GM12878 (cell line): Measurements from ENCODE around the gene TXNDC17. TPM values are rescaled to one million over a fixed set of nuclear protein-coding genes. Genes with fewer than 3 reads are reported as not detected.

ENCODE experiments used
- ATAC-seq: fragments of 200-7000 bp; cut with Tn5 transposase; 3 replicates; pipeline ENCODE4 v1.9.1; 2020; ENCODE audit warnings: mild to moderate bottlenecking, moderate library complexity
- BruUV-seq: library from RNA; stranded (reverse); fragments of 400-500 nt; replicated peaks from 2 replicates; lab custom pipeline; 2021; lab: Mats Ljungman, UMichigan
- CTCF ChIA-PET: fragments of 300-600 bp; sonication (Branson Sonifier 250); formaldehyde crosslinking; extraction: SDS; loops from one replicate; lab custom pipeline; 2021; ENCODE audit warnings: inconsistent platforms; lab: Yijun Ruan, JAX
- POLR2A ChIA-PET: fragments of 350-600 bp; formaldehyde crosslinking; extraction: SDS; loops from one replicate; lab custom pipeline; 2021; ENCODE audit warnings: inconsistent platforms; lab: Charles Lee
- RAD21 ChIA-PET: fragments of 300-600 bp; sonication (Branson Sonifier 250); formaldehyde crosslinking; loops from one replicate; lab custom pipeline; 2023; ENCODE audit warnings: antibody characterized with exemption; ENCODE audit not compliant: unreplicated experiment; lab: Charles Lee
- SMC1A ChIA-PET: fragments of 300-600 bp; sonication (Branson Sonifier 250); formaldehyde crosslinking; loops from one replicate; lab custom pipeline; 2023; ENCODE audit not compliant: unreplicated experiment, uncharacterized antibody; lab: Charles Lee
- DNase-seq: peaks from one replicate; pipeline ENCODE4 v3.0.0-alpha.2; 2011; ENCODE audit warnings: low read depth, low spot score
- FAIRE-seq: peaks from 3 replicates; lab custom pipeline; 2011; peaks lifted over from hg19 to GRCh38; lab: Jason Lieb, UNC
- H2AFZ ChIP-seq: 2 replicates; pipeline ENCODE4 v1.6.0; 2011; ENCODE audit warnings: low read depth, low read length, control low read depth; ENCODE audit not compliant: control insufficient read depth
- H3K27ac ChIP-seq: 2 replicates; pipeline ENCODE4 v1.5.1; 2011; ENCODE audit warnings: control low read depth; ENCODE audit not compliant: control insufficient read depth, insufficient read depth
- H3K27me3 ChIP-seq, 2 experiments: replicated peaks in 1 of 2; 2 replicates each; pipeline versions ENCODE4 v1.6.0 to v1.6.1; 2011; ENCODE audit warnings: low read length in 1 of 2; ENCODE audit not compliant: control insufficient read depth in 2 of 2, insufficient read depth in 2 of 2
- H3K36me3 ChIP-seq, 2 experiments: 2 replicates each; pipeline ENCODE4 v1.5.1; 2011; ENCODE audit warnings: low read length in 1 of 2; ENCODE audit not compliant: control insufficient read depth in 2 of 2, insufficient read depth in 2 of 2
- H3K4me1 ChIP-seq: 2 replicates; pipeline ENCODE4 v1.6.1; 2011; ENCODE audit warnings: mild to moderate bottlenecking, low read length, moderate library complexity, mixed read lengths; ENCODE audit not compliant: control insufficient read depth, insufficient read depth
- H3K4me2 ChIP-seq: 2 replicates; pipeline ENCODE4 v1.6.0; 2011; ENCODE audit warnings: control low read depth; ENCODE audit not compliant: control insufficient read depth, insufficient read depth
- H3K4me3 ChIP-seq: fragments of 200-600 bp; sonication (generic); 2 replicates; pipeline ENCODE4 v1.5.1; 2016
- H3K79me2 ChIP-seq: 2 replicates; pipeline ENCODE4 v1.6.0; 2011; ENCODE audit warnings: low read length; ENCODE audit not compliant: control insufficient read depth, insufficient read depth
- H3K9ac ChIP-seq: 2 replicates; pipeline ENCODE4 v1.8.0; 2011; ENCODE audit warnings: low read length, control low read depth, mixed read lengths; ENCODE audit not compliant: control insufficient read depth, insufficient read depth
- H3K9me3 ChIP-seq: replicated peaks from 3 replicates; pipeline ENCODE4 v1.5.1; 2011; ENCODE audit warnings: mild to moderate bottlenecking, low read length; ENCODE audit not compliant: control insufficient read depth, insufficient read depth
- H4K20me1 ChIP-seq: 2 replicates; pipeline ENCODE4 v1.6.0; 2011; ENCODE audit not compliant: control insufficient read depth, insufficient read depth
- BCL11A ChIP-seq: IDR thresholded peaks from 2 replicates; pipeline ENCODE4 v1.6.1; 2011; ENCODE audit warnings: low read depth, low read length
- CBX5 ChIP-seq: sonication (generic); IDR thresholded peaks from 2 replicates; pipeline ENCODE4 v1.6.1; 2016; ENCODE audit warnings: low read depth, moderate library complexity, mild to moderate bottlenecking, inconsistent platforms
- CREB1 ChIP-seq: IDR thresholded peaks from 2 replicates; pipeline ENCODE4 v1.6.1; 2012; ENCODE audit warnings: low read depth, mild to moderate bottlenecking, inconsistent platforms
- CTCF ChIP-seq, 3 experiments: IDR thresholded peaks in 2 of 3; conservative IDR thresholded peaks in 1 of 3; 2 replicates each; pipeline ENCODE4 v1.5.1; 2011; ENCODE audit warnings: low read depth in 3 of 3, low read length in 3 of 3, mild to moderate bottlenecking in 3 of 3, control low read depth in 2 of 3, moderate library complexity in 2 of 3, inconsistent platforms in 1 of 3, mixed read lengths in 1 of 3; ENCODE audit not compliant: control insufficient read depth in 2 of 3, insufficient read depth in 1 of 3; ENCODE audit errors: extremely low read depth in 1 of 3
- EP300 ChIP-seq, 2 experiments: fragments of 150-350 bp in 1 of 2; IDR thresholded peaks; 2 replicates each; pipeline ENCODE4 v1.6.1; 2011 to 2012; ENCODE audit warnings: low read depth in 2 of 2, low read length in 2 of 2, borderline replicate concordance in 1 of 2, improper control_type of control experiment in 1 of 2, inconsistent platforms in 1 of 2; ENCODE audit not compliant: control insufficient read depth in 1 of 2
- EZH2 ChIP-seq: IDR thresholded peaks from 2 replicates; pipeline ENCODE4 v1.6.1; 2012; ENCODE audit warnings: low read depth, mild to moderate bottlenecking, control low read depth, inconsistent platforms, low read length, borderline replicate concordance; ENCODE audit not compliant: control insufficient read depth
- JUND ChIP-seq: IDR thresholded peaks from 2 replicates; pipeline ENCODE4 v1.6.1; 2012; ENCODE audit warnings: low read depth, mild to moderate bottlenecking, low read length, improper control_type of control experiment, moderate library complexity
- KDM1A ChIP-seq: fragments of 200-600 bp; sonication (generic); IDR thresholded peaks from 2 replicates; pipeline ENCODE4 v1.6.1; 2016; ENCODE audit warnings: borderline replicate concordance
- MTA3 ChIP-seq: IDR thresholded peaks from 2 replicates; pipeline ENCODE4 v1.6.1; 2012; ENCODE audit warnings: low read length, inconsistent platforms, borderline replicate concordance
- NFXL1 ChIP-seq: fragments of 450-650 bp; IDR thresholded peaks from 2 replicates; pipeline ENCODE4 v1.6.1; 2017; ENCODE audit warnings: antibody characterized with exemption, mild to moderate bottlenecking, borderline replicate concordance
- PML ChIP-seq: IDR thresholded peaks from 2 replicates; pipeline ENCODE4 v1.6.1; 2012; ENCODE audit warnings: low read length, inconsistent platforms
- POLR2AphosphoS5 ChIP-seq: IDR thresholded peaks from 2 replicates; pipeline ENCODE4 v1.6.1; 2011; ENCODE audit warnings: mild to moderate bottlenecking, low read length, inconsistent platforms
- SMAD5 ChIP-seq: IDR thresholded peaks from 2 replicates; pipeline ENCODE4 v1.6.1; 2016; ENCODE audit warnings: antibody characterized with exemption, low read depth
- TCF12 ChIP-seq: IDR thresholded peaks from 2 replicates; pipeline ENCODE4 v1.6.1; 2011; ENCODE audit warnings: low read depth, mild to moderate bottlenecking, low read length
- ZNF622 ChIP-seq: fragments of 450-650 bp; IDR thresholded peaks from 2 replicates; pipeline ENCODE4 v1.6.1; 2017; ENCODE audit warnings: mild to moderate bottlenecking, inconsistent platforms
- WGBS: methylation state at CpG from one replicate; pipeline ENCODE4 v1.1.6; 2016; ENCODE audit warnings: low lambda C conversion rate; ENCODE audit not compliant: insufficient replicate concordance, insufficient coverage; ENCODE audit errors: missing lambda C conversion rate; 5-methylcytosine and 5-hydroxymethylcytosine counted together
- in situ Hi-C: fragments of 300-500 bp; cut with MboI; formaldehyde crosslinking; loops from 9 replicates; pipeline ENCODE4 v1.14.3; 2018; ENCODE audit warnings: mixed read lengths
- intact Hi-C: fragments of 100-400 bp; cut with micrococcal nuclease; formaldehyde crosslinking; loops from one replicate; pipeline ENCODE4 v1.14.2; 2022; ENCODE audit not compliant: unreplicated experiment
- polyA plus RNA-seq, 11 experiments: library from polyadenylated mRNA; depleted of rRNA in 4 of 11; unstranded in 6 of 11; stranded (reverse) in 5 of 11; fragments of >200 nt; fragmentation: Nextera tagmentation in 4 of 11; fragmentation: Illumina TruSeq in 1 of 11; extraction: Ambion mirVana in 4 of 11; extraction: Trizol in 1 of 11; gene quantifications; 1 replicate in 1 of 11; 2 replicates in 10 of 11; pipeline versions ENCODE4 v1.2.1 to v1.2.3, GENCODE V29; 2011 to 2016; ENCODE audit warnings: inconsistent platforms in 2 of 11, missing spikeins in 2 of 11, low read depth in 1 of 11
- total RNA-seq, 4 experiments: library from RNA; depleted of rRNA in 3 of 4; stranded (reverse); fragments of >200 nt in 3 of 4; fragmentation: Illumina TruSeq in 1 of 4; extraction: Trizol in 1 of 4; gene quantifications; 2 replicates each; pipeline versions ENCODE4 v1.2.1 to v1.2.3, GENCODE V29; 2013 to 2021
- TF ChIP-seq, protein P1 (sequence below): IDR thresholded peaks from 2 replicates; pipeline ENCODE4 v1.6.1; 2012; ENCODE audit warnings: low read length, inconsistent platforms
- TF ChIP-seq, protein P2 (sequence below): fragments of 450-650 bp; IDR thresholded peaks from 2 replicates; pipeline ENCODE4 v1.6.1; 2016; ENCODE audit warnings: mild to moderate bottlenecking

TXNDC17 gene
- total and polyA plus RNA-seq, 10 of the 15 experiments (the other 5 are each of a cell fraction or from before 2014, with no cell fraction given), result 124 to 957 (median 216) TPM

GRCh38 chr17:6669479-6670212, 28.8 kb downstream of the TXNDC17 start:
- ChIA-PET SMC1A (no interaction called here), POLR2A (interaction anchor here (0.6 kb wide), 2 partner anchors 177 to 336 kb away, joined by 4 read pairs; no protein-coding TSS in a partner anchor)
- in situ Hi-C loops, result no loop called here
- Histone ChIP-seq H3K27ac (no peak overlapping the region), H3K79me2 (no peaks in the 10 kb centered on the region), H3K4me2 (no peak overlapping the region), H3K4me3 (no peak overlapping the region), H3K9me3 (no peaks in the 10 kb centered on the region), H3K27me3 (no peaks in the 10 kb centered on the region), H3K4me1 (no peaks in the 10 kb centered on the region), H2AFZ (no peak overlapping the region), H4K20me1 (no peaks in the 10 kb centered on the region)
- WGBS, result 70% methylated on average over 10 of the region's 10 CpGs
- FAIRE-seq (no peak), DNase-seq (no peak)
- TF ChIP-seq MTA3 (no peak), KDM1A (no peak), SMAD5 (no peak), JUND (no peak), NFXL1 (no peak), TCF12 (no peak), POLR2AphosphoS5 (no peak), CBX5 (no peak), CTCF (IDR thresholded peaks at IDR 0.05 in 2 of 3, conservative IDR thresholded peaks at IDR 0.05 in 1 of 3; ENCODE audit: control insufficient read depth in 2 of 3, extremely low read depth in 1 of 3, insufficient read depth in 1 of 3, low read depth in 3 of 3, low read length in 3 of 3) (no peak), EP300 (IDR thresholded peaks at IDR 0.05; ENCODE audit: borderline replicate concordance in 1 of 2, control insufficient read depth in 1 of 2, low read depth in 2 of 2, low read length in 2 of 2) (no peak), BCL11A (no peak), EZH2 (no peak), CREB1 (no peak), PML (no peak), ZNF622 (no peak)
- TF ChIP-seq, protein P1, sequence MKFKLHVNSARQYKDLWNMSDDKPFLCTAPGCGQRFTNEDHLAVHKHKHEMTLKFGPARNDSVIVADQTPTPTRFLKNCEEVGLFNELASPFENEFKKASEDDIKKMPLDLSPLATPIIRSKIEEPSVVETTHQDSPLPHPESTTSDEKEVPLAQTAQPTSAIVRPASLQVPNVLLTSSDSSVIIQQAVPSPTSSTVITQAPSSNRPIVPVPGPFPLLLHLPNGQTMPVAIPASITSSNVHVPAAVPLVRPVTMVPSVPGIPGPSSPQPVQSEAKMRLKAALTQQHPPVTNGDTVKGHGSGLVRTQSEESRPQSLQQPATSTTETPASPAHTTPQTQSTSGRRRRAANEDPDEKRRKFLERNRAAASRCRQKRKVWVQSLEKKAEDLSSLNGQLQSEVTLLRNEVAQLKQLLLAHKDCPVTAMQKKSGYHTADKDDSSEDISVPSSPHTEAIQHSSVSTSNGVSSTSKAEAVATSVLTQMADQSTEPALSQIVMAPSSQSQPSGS, result no peak
- TF ChIP-seq, protein P2, sequence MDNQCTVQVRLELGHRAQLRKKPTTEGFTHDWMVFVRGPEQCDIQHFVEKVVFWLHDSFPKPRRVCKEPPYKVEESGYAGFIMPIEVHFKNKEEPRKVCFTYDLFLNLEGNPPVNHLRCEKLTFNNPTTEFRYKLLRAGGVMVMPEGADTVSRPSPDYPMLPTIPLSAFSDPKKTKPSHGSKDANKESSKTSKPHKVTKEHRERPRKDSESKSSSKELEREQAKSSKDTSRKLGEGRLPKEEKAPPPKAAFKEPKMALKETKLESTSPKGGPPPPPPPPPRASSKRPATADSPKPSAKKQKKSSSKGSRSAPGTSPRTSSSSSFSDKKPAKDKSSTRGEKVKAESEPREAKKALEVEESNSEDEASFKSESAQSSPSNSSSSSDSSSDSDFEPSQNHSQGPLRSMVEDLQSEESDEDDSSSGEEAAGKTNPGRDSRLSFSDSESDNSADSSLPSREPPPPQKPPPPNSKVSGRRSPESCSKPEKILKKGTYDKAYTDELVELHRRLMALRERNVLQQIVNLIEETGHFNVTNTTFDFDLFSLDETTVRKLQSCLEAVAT, result no peak
- TF ChIP-seq, all 136 proteins: peak for 0
- ChIA-PET CTCF (interaction anchor here (1.1 kb wide), 1 partner anchor 32 kb away, joined by 3 read pairs; no protein-coding TSS in a partner anchor), RAD21 (interaction anchor here (0.9 kb wide), 1 partner anchor 85 kb away, joined by 3 read pairs; no protein-coding TSS in a partner anchor)
- no peak for ATAC-seq
- Histone ChIP-seq H3K36me3 (no peaks in the 10 kb centered on the region), H3K9ac (no peak overlapping the region)
- no TSS peak for BruUV-seq
- intact Hi-C loops, result loop anchor here (5.0 to 10.0 kb wide), 2 partner anchors 85 to 243 kb away; partner anchors contain the start of gene XAF1
